ENCODE measurements around the gene APOA5.

DNA sequence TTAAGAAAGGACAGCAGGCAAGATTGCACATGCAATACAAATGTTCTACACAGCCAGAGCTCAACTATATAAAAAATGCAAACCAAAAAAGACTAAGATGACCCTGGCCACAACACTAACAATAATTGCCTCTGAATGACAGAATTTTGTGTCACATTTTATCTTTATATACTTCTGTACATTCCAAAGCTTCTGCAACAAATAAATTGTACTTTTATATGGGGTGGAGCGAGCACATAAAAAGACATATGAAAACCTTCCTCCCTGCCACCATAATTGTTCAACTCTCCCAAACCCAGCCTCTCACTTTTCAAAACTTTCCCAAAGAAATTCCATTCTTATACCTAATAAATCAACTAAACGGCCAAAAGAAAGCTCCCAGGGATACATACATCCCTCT is 29.5 kb downstream of the APOA5 start:
- TF ChIP-seq, protein P1, sequence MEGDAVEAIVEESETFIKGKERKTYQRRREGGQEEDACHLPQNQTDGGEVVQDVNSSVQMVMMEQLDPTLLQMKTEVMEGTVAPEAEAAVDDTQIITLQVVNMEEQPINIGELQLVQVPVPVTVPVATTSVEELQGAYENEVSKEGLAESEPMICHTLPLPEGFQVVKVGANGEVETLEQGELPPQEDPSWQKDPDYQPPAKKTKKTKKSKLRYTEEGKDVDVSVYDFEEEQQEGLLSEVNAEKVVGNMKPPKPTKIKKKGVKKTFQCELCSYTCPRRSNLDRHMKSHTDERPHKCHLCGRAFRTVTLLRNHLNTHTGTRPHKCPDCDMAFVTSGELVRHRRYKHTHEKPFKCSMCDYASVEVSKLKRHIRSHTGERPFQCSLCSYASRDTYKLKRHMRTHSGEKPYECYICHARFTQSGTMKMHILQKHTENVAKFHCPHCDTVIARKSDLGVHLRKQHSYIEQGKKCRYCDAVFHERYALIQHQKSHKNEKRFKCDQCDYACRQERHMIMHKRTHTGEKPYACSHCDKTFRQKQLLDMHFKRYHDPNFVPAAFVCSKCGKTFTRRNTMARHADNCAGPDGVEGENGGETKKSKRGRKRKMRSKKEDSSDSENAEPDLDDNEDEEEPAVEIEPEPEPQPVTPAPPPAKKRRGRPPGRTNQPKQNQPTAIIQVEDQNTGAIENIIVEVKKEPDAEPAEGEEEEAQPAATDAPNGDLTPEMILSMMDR (conservative IDR thresholded peaks at IDR 0.05 in 1 of 2, IDR thresholded peaks at IDR 0.05 in 1 of 2; ENCODE audit: extremely low read depth in 1 of 2, insufficient read depth in 1 of 2, low read depth in 1 of 2, low read length in 2 of 2) = no peak
- no peak for TF ChIP-seq EZH2 (IDR thresholded peaks at IDR 0.05; ENCODE audit: borderline replicate concordance, low read length)
